Activated gamma-delta T cell (primary cell): ENCODE data around the gene TMEM132C.

Experiments
- DNase-seq: peaks from one replicate; lab custom pipeline; 2025; lab: John Stamatoyannopoulos, UW

The TMEM132C gene

DNA sequence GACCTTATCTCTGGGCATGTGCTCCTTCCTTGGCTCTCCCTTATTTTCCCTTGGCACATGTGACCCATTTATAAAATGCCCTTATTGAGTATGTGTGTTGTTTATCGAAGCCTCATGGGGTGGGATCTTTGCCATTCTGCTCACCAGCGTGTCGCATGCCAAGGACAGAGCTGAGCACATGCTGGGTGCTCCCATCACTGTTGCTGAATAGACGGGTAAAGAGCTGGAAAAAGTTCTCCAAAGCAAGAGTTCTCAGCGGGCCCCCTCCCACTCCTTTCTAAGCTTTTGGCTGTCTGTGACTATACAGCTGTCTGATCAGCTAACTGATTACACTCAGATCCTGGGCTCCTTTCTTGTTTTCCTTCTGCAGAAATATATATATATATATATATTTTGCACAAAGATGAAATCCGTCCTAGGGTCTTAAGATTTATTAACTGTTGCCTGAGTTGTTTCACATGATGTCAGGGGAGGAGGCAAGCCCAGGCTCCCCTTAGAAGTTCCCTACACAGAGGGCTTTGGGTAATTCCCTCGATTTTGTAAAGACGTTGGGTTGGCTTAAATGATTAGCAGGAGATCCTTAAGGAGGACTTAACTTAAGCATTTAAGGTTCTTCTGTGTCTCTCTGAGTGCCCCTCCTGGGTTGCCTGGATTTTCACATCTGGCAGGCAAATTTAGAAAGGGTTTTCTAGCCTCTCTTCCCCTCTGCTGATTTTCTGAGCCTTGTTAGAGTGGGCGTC, 71.6 kb downstream of the TMEM132C start:
- DNase-seq = no peak

DNA sequence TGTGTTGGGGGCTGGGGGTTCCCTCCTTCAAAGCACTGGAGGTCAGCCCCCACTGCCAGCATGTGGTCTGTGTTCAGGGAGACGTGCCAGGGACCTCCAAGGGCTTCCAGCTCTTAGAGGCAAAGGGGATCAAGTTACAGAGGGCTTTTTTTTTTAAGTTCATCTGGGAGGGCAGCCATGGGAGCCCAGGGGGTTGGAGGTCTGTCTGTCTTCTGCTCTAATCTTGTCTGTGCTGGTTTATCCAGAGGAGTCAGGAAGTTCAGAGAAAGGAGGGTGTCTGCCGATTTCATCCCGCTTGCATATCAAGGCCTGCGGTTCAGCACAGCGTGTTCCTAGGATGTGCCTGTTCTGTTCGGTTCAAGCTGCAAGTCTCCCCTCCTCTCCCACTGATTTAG, 72.2 kb downstream of the TMEM132C start:
- no peak for DNase-seq

DNA sequence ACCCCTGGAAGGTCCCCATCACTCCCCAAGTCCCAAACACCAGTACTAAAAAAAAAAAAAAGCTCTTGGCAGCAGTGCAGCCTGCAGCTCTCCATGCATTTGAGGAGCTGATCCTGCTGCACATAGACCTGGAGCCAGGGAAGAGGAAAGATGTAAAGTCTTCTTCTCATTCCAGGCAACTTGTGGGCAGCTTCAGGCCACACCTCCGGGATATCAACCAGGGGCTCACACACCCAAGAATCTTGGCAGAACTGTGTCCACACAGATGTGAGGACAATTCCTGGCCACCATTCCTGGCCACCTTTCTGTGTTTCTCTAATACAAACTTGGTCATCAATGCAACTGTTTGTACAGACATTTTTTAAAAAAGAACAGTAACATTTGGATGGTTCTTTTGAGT, 72.7 kb downstream of the TMEM132C start:
- no peak for DNase-seq

DNA sequence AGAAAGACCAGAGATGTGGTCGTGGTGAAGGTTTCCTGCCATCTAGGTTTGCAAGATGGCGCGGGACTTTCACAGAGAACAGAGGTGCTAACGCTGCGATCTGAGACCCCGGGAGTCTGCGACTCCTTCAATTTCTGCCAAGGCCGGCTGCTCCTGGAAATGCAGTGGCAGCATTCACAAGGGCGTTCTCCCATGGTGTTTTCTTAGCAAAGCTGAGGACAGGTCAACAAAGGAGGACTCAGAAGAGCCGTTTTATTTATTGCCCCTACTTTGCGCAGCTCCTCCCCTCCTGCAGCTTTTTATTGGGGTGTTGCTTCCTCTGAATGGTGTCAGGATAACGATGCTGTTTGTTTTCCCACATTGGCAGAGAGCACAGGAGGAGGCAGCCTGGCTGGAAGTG, 86.3 kb downstream of the TMEM132C start:
- no peak for DNase-seq

DNA sequence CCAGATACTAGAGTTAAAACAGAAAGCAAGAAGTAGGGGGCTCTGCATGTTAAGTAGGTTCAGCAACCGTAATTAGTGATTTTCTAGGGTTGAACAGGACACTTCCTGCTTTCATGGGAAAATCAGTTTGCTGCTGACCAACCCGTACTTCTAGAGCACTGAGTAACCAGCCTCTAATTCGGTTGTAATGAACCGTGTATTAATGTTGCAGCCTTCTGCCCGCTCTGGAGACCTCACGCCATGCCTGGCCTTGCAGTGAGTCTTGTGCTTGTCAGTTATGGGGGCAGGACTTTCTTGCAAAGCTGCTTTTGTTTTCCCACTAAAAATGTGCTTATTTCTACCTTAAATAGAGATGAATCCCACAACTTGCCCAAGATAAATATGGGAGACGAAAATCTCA, 89.6 kb downstream of the TMEM132C start:
- no peak for DNase-seq

DNA sequence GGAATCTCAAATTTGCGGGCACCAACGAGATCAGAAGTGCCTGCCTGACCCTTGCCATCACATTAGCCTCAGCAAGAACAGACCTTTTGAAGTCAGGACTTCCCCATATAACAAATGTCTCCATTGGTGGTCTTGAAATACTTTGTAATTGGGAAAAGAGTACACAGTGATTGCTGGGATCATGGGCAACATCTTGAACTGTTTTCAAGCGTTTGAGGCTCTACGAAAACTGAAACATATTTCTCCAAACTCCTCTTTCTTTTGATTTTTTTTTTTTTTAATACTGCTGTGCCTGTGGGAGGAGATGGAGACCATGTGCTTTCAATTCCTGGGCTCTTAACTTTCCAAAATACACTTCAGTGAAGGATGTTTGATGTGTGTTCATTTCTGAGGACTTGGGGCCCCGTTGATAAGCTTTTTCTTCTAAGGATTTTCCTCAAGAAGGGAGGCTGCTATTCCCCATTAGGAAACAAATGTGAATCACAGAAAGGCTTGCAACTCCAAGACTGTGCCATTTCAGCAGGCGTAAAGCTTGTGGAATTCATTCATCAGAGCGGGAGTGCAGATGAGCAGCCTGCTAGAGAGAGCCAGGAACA, 94.5 kb downstream of the TMEM132C start:
- no peak for DNase-seq

DNA sequence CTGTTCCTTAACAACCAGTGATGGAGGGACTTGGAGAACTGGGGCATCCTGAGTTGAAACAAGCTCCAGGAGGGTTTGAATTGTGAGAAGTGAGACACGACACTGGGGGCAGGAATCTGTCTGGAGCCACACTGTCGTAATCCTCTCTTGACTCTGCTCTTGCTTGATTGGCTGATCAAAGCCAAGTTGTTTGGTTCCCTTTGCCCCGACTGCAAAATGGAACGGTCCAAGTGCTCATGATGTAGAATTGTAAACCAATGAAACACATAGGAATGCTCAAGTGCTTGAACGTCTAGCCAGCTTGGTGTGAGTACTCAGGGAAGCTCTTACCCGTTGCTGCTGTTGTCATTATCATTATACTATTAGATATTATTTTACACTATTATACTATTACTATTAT, 98.1 kb downstream of the TMEM132C start:
- DNase-seq = no peak

DNA sequence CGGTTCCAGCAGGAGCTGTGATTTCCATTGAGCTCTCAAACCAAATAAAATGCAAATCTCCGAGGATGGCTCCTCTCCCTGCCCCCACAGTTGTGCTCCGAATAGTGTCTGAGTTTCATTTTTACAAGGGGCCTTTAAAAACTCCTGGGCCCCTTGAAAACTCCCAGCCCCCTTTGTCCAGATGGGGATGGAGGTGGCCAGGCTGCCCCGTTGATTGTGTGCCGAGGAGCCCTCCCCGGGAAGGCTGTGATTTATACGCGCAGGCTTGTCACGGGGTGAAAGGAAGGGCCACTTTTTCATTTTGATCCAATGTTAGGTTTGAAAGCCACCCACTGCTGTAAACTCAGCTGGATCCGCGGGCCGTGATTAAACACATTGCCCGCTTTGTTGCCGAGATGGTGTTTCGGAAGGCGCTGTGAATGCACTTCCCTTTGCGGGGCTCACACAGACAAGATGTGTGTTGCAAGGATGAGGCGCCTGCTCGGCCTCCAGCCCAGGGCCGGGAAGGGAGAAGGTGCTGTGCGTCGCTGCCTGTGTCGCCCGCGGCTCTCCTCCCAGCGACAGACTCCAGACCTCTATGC, 98.8 kb downstream of the TMEM132C start:
- DNase-seq = no peak

DNA sequence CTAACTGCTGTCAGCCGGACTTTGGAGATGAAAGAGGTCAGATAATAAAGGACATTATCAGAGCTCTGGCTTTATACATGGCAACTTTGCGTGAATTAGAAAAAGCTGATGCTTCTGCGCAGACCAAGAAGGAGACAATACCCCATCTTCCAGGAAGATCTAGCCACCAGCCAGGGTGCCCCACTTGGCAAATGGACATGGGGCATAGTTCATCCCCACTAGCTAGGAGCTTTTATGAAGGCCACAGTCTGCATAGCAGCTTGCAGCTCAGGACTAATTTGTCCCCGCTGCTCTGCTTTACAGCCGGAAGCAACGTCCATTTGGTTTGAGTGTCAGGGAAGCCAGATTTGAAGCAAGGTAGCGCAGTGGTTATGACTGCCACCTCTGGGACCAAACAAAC, 101.0 kb downstream of the TMEM132C start:
- no peak for DNase-seq

DNA sequence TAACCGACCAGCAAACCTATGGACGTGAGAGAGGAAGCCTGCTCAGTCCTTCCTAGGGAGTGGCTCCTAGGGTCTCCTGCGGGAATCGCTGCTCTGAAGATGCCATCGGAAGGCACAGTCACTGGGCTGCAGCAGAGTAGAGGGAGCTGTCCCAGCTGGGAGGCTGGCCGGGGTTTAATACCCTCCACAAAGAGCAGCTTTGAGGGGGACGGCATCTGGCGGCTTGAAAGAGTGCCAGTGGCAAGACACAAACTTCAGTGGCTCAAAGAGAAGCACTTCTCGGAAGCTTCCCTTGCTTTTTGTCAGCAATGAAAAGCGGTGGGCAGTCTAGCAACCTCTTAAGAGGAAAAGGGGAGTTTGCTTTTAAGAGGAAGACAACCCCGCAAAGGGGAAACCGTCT, 114.6 kb downstream of the TMEM132C start:
- DNase-seq = no peak

DNA sequence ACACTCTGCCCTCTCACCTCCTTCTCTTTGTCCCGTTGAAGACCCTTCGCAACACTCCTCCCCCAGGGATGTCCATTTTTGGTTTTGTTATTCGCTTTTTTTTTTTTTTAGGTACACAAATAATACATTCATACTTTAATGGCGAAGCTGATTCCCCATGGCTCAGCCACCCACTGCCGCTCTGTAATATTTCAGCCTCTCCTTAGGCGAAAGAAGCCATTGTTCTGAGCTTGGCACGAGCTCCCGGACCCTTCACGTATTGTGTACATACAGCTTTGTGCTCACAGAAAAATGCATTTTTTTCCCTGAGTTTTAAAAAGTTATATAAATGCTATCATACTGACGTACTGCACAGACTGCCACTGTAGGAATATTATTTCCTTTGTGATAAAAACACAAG, 115.0 kb downstream of the TMEM132C start:
- DNase-seq = no peak

DNA sequence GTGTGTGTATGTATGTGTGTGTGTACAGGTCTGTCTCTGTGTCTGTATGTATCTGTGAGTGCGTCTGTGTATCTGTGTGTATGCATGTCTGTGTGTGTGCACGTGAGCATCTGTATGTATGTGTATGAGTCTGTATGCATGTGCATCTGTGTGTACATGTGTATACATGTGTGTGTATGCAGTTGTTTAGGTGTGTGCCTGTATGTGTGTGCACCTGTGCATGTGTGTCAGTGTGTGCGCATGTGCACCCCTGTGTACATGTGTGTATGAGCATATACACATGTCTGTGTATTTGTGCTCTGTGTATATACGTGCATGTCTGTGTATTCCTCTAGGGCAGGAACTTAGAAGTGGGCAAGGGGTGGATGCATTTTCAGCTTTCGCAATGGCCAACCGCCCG, 116.0 kb downstream of the TMEM132C start:
- DNase-seq = no peak

DNA sequence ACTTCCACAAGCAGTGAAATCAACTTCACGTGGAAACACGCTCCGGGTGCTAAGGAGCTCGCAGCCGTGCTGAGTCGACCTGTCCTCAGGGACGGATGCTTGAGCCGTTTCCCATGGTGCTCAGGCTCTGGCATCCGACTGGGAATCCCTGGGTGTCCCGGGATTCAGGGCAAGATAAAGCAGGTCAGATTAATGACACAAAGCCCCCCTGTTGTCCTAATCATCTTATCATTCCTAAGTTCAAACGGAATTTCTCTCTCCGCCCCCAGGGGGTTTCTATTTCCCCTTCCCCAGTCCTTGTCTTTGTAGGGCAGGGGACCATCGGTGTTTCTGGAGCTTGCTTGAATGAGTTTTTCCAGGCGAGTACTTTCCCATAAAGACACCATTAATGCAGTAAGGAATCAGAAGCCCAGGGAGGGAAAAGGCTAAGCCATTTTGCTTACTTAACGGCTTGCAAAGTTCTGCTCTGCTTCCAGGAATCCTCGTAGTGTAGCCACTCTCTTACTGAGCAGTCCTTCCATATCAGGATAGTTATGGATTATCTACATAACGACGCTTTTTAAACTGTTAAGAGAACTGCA, 116.5 kb downstream of the TMEM132C start:
- no peak for DNase-seq

DNA sequence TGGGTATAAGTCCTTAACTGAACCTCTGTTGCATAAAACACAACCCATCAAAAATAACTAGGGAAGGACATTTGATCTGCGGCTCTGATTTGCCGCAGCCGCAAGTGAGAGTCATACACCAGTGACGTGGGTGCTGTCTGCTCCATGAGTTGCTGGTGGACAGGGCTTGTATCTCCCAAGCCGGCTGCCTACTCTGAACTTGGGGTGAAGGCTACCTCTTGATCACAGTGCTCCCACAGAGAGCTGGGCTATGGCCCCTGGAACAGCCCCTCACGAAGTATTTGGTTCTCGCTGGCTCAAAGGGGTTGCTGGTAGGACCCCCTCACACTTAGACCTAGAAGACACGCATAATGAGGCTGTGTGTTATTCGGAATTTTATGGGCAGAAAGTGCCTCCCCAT, 118.8 kb downstream of the TMEM132C start:
- DNase-seq = no peak

DNA sequence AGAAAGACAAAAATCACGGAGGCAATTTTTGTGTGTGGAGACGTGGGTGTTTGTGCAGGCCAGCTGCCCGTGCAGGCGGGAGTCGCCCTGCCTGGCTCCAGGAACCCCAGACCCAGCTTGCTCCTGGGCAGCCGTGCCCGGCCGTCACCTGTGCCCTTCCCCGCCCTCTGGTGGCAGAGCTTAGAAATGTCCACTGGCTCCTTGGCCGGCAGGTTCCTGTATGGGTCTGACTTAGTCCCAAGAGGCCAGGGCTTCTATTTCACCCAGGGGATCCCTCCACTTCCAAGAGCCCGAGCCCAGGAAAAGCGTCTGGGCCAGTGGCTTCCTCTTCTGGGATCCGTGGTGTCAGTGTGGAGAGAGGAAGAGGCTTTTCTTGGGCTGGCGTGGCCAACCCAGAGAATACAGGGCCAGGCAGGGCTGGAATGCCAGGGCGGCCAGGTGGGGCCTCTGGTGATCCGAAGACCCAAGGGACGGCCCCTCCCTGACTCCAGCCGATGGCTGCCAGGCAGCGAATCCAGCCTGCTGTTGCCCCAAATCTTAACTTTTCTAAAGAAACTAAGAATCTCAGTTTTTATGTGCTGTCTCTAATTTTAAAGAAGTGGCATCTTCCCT, 120.9 kb downstream of the TMEM132C start:
- DNase-seq = no peak

DNA sequence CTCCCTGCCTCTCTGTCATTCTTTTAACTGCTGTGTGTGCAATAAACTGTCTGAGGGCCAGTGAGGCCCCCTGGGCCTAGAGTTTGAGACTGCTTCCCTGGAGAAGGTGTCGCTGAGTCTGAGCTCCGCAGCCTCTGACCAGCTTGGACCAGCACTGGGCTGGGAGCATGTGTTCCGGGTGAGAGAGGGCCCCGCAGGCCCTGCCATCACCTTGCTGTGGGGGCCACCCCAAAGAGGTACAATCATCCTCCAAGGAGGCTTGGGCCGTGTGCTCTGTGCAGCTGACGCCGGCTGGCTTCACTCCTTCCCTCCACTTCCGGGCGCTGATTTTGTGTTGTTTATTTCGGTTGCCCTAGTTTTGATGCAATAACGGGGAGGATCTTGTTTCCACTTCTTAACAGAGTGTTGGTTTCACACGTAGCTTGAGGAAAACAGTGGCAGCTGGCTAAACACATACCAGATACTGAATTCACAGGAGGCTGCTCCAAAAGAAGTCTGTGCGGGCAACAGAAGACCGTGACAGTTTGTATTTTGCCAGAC, 121.6 kb downstream of the TMEM132C start:
- no peak for DNase-seq

DNA sequence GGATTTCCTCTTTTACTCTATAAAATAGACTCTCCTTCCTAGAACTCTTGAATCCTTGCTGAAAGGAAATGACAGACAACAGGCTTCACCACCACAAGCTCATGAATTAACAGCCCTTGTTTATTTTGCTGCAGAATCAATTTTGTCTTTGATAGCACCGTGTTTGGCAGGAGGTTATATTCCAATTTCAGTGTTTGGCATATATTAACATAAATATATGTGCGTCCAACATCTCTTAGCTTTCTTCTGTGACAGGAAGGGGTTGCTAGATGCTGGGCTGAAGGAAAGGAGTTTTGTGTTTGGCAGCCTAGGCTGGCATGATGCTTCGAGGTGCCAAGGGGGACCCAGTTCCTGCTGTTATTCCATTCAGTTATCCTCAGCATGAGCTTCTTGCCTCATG, 126.4 kb downstream of the TMEM132C start:
- DNase-seq = no peak

DNA sequence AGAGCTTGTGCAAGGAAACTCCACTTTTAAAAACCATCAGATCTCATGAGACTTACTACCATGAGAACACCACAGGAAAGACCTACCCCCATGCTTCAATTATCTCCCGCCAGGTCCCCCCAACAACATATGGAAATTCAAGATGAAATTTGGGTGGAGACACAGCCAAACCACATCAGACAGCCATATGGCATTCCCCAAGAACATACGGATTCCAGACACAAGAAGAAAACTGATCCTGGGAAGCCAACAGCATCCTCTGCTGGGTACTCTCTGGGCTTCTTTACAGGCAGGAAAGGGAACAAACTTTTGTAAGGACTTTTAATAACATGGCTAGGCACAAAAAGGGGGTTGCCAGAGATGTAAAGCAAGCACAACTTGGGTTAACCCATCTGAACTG, 127.2 kb downstream of the TMEM132C start:
- no peak for DNase-seq

DNA sequence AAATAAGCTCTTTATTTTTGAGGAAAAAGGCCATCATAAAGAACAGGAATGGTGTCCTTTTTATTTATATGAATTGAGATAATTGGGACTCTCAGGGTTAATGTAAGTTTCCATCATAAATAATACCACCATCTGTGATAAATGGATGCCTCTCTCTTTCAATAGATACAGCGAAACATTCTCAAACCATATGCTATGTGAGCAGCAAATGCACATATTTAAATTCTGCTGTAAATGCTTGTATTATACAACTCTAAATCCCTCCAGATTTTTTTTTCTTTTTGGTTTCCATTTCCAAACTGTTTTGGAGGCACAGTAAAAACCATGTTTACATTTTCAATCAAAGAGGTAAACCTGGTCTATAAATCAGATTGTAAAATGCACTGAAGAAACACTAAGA, 132.3 kb downstream of the TMEM132C start:
- no peak for DNase-seq

DNA sequence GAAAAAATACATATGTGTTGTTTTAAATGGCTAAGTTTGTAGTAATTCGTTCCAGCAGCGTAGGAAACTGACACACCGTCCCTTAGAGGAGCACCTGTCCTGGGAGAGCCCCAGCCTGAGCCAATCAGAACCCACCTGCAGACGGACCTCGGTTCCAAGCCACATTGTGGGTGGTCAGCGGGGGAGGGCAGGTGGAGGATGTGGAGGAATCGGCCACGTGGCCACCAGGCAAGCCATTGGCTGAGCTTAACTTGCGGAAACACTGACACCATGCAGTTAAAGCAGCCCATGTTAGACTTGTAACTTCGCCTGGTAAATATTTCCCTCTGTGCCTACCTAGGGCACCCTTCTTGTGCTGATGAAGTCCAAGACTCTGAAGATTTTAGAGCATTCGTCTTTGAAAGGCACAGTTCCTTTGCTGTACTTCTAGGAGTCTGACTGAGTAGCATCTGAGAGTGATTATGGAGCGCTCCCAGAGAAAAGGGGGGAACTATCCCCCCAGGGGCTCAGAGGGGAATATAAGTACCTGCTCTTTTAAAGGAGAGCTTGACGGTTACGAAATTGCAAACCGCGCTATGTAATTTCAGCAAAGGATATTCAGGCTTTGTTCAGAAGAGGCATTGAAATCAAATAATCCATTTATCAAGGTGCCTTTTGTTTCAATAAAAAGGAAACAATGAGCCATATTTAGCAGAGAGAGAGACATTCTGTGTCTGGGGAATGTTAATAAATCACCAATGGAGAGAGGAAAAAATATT, 135.7 kb downstream of the TMEM132C start:
- no peak for DNase-seq

DNA sequence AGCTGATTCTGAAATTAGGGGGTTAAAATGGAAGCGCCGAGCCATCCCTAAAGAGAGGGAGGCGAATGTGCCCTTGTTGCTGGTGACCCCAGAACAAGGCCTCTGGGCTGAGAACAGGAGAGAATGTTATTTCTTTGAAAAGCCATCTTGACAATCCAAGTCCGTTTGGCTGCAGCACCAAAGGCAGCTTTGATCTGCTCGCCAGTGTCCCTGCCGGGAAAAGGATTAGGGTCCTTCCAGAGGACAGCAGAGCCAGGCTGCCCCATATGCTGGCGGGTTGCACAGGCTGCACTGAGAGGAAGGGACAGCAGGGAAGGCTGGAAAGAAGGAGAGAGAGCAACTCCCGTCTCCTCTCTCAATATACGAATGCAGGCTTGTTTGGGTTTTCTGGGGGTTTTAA, 141.7 kb downstream of the TMEM132C start:
- DNase-seq = no peak

DNA sequence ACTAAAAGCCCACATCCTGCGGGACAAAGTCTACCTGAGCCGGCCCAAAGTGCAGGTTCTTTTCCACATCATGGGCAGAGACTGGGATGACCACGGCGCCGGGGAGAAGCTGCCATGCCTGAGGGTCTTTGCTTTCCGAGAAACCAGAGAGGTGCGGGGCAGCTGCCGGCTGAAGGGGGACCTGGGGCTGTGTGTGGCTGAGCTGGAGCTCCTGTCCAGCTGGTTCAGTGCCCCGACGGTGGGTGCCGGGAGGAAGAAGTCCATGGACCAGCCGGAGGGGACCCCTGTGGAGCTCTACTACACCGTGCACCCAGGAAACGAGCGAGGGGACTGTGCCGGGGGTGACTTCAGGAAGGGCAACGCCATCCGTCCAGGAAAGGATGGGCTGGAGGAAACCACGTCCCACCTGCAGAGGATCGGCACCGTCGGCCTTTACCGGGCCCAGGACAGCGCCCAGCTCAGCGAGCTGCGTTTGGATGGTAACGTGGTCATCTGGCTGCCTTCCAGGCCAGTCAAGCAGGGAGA, 148.1 kb downstream of the TMEM132C start:
- no peak for DNase-seq
